Loucy (cell line): ENCODE results near the gene BACH2.

ENCODE experiments used
- EZH2phosphoT487 ChIP-seq: fragments of 200-600 bp; IDR thresholded peaks from 2 replicates; pipeline ENCODE4 v1.6.1; 2018; ENCODE audit warnings: antibody characterized with exemption, mild to moderate bottlenecking, moderate library complexity, borderline replicate concordance
- TF ChIP-seq, protein P1 (sequence below): fragments of 200-600 bp; sonication (generic); conservative IDR thresholded peaks from 2 replicates; pipeline ENCODE4 v1.5.1; 2014; ENCODE audit warnings: mild to moderate bottlenecking, antibody characterized with exemption, low read length

- TF ChIP-seq, protein P1, sequence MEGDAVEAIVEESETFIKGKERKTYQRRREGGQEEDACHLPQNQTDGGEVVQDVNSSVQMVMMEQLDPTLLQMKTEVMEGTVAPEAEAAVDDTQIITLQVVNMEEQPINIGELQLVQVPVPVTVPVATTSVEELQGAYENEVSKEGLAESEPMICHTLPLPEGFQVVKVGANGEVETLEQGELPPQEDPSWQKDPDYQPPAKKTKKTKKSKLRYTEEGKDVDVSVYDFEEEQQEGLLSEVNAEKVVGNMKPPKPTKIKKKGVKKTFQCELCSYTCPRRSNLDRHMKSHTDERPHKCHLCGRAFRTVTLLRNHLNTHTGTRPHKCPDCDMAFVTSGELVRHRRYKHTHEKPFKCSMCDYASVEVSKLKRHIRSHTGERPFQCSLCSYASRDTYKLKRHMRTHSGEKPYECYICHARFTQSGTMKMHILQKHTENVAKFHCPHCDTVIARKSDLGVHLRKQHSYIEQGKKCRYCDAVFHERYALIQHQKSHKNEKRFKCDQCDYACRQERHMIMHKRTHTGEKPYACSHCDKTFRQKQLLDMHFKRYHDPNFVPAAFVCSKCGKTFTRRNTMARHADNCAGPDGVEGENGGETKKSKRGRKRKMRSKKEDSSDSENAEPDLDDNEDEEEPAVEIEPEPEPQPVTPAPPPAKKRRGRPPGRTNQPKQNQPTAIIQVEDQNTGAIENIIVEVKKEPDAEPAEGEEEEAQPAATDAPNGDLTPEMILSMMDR = no peak
- no peak for TF ChIP-seq EZH2phosphoT487
These were observed 357.5 kb downstream of the BACH2 start for GRCh38 chr6:89939144-89939543.
